Tibial nerve (tissue), 4 donors: Measurements from ENCODE around the gene PDE6H. TPM values are rescaled to one million over a fixed set of nuclear protein-coding genes. Genes with fewer than 3 reads are reported as not detected.

Source experiments
- DNase-seq, 2 donors: peaks; one replicate each; pipeline ENCODE4 v3.0.0-alpha.2; 2019; ENCODE audit warnings: low spot score in 2 of 2
- H3K27ac ChIP-seq, 4 donors: fragments of 200-600 bp; sonication (generic) in 3 of 4; one replicate each; pipeline ENCODE4 v1.5.1; 2017 to 2019; ENCODE audit warnings: mild to moderate bottlenecking in 1 of 4
- H3K27me3 ChIP-seq, 2 donors: fragments of 200-600 bp; sonication (generic) in 1 of 2; one replicate each; pipeline versions ENCODE4 v1.5.1 to v1.6.0; 2017 to 2019
- H3K36me3 ChIP-seq, 3 donors: fragments of 200-600 bp; sonication (generic); one replicate each; pipeline ENCODE4 v1.5.1; 2018 to 2019
- H3K4me1 ChIP-seq, 4 donors: fragments of 200-600 bp; sonication (generic) in 3 of 4; one replicate each; pipeline ENCODE4 v1.5.1; 2017 to 2019
- H3K4me3 ChIP-seq, 4 donors: fragments of 200-600 bp; sonication (generic) in 3 of 4; one replicate each; pipeline ENCODE4 v1.5.1; 2017 to 2019; ENCODE audit warnings: mild to moderate bottlenecking in 1 of 4, moderate library complexity in 1 of 4
- H3K9me3 ChIP-seq, 4 donors: fragments of 200-600 bp; sonication (generic) in 3 of 4; one replicate each; pipeline ENCODE4 v1.5.1; 2017 to 2019
- EP300 ChIP-seq, 2 donors: sonication (generic); formaldehyde crosslinking; IDR thresholded peaks; one replicate each; pipeline ENCODE4 v1.6.1; 2017; ENCODE audit warnings: antibody characterized with exemption in 2 of 2, mild to moderate bottlenecking in 1 of 2
- POLR2A ChIP-seq, 2 donors: fragments of 450-650 bp; IDR thresholded peaks; one replicate each; pipeline ENCODE4 v1.6.1; 2017; ENCODE audit warnings: antibody characterized with exemption in 2 of 2, mild to moderate bottlenecking in 2 of 2, moderate library complexity in 2 of 2
- WGBS, 2 donors: methylation state at CpG; one replicate each; pipeline ENCODE4 v1.1.5; 2018; 5-methylcytosine and 5-hydroxymethylcytosine counted together
- total RNA-seq, 4 donors: library from RNA; depleted of rRNA; stranded (reverse); fragments of >200 nt; gene quantifications; one replicate each; pipeline ENCODE4 v1.1.0, GENCODE V29; 2016
- TF ChIP-seq, protein P1 (sequence below), 5 experiments: fragments of 200-600 bp in 3 of 5; fragments of 450-650 bp in 2 of 5; sonication (generic) in 3 of 5; IDR thresholded peaks; one replicate each; pipeline ENCODE4 v1.5.1; 2016 to 2019; ENCODE audit warnings: antibody characterized with exemption in 5 of 5, mild to moderate bottlenecking in 3 of 5, moderate library complexity in 2 of 5

Gene PDE6H
- total RNA-seq, 4 donors from 2014 or later, result not detected

- TF ChIP-seq, protein P1, sequence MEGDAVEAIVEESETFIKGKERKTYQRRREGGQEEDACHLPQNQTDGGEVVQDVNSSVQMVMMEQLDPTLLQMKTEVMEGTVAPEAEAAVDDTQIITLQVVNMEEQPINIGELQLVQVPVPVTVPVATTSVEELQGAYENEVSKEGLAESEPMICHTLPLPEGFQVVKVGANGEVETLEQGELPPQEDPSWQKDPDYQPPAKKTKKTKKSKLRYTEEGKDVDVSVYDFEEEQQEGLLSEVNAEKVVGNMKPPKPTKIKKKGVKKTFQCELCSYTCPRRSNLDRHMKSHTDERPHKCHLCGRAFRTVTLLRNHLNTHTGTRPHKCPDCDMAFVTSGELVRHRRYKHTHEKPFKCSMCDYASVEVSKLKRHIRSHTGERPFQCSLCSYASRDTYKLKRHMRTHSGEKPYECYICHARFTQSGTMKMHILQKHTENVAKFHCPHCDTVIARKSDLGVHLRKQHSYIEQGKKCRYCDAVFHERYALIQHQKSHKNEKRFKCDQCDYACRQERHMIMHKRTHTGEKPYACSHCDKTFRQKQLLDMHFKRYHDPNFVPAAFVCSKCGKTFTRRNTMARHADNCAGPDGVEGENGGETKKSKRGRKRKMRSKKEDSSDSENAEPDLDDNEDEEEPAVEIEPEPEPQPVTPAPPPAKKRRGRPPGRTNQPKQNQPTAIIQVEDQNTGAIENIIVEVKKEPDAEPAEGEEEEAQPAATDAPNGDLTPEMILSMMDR (IDR thresholded peaks at IDR 0.05), result no peak
- TF ChIP-seq EP300 (IDR thresholded peaks at IDR 0.05) (no peak), POLR2A (IDR thresholded peaks at IDR 0.05) (no peak)
- no peaks in the 10 kb centered on the region for H3K36me3 ChIP-seq
- peaks cover 0 to 9% (median 0%) of the 10 kb centered on the region in 4 donors for H3K4me1 ChIP-seq
- DNase-seq, result no peak
- WGBS, 2 donors, result 69 to 77% methylated on average over 3 of the region's 3 CpGs
- H3K27ac ChIP-seq, result no peak overlapping the region
- no peaks in the 10 kb centered on the region for H3K27me3 ChIP-seq
- H3K4me3 ChIP-seq, result no peak overlapping the region
- H3K9me3 ChIP-seq, result no peaks in the 10 kb centered on the region
These were observed 3.8 kb downstream of the PDE6H start for GRCh38 chr12:14976658-14977057.

GRCh38 chr12:14979468-14979867, 6.6 kb downstream of the PDE6H start:
- DNase-seq, result no peak
- Histone ChIP-seq H3K27ac (no peak overlapping the region), H3K4me3 (no peak overlapping the region), H3K27me3 (no peaks in the 10 kb centered on the region), H3K9me3 (no peaks in the 10 kb centered on the region), H3K4me1 (no peaks in the 10 kb centered on the region), H3K36me3 (no peaks in the 10 kb centered on the region)
- TF ChIP-seq POLR2A (IDR thresholded peaks at IDR 0.05) (no peak), EP300 (IDR thresholded peaks at IDR 0.05) (no peak)
- TF ChIP-seq, protein P1 (IDR thresholded peaks at IDR 0.05), result no peak

GRCh38 chr12:14981049-14981448, 8.2 kb downstream of the PDE6H start:
- Histone ChIP-seq H3K4me3 (no peak overlapping the region), H3K4me1 (no peaks in the 10 kb centered on the region), H3K27ac (no peak overlapping the region), H3K27me3 (no peaks in the 10 kb centered on the region), H3K36me3 (no peaks in the 10 kb centered on the region), H3K9me3 (no peaks in the 10 kb centered on the region)
- WGBS, 2 donors, result 69 to 82% methylated on average over 2 of the region's 2 CpGs
- DNase-seq, result no peak
- TF ChIP-seq, protein P1 (IDR thresholded peaks at IDR 0.05), result no peak
- TF ChIP-seq EP300 (IDR thresholded peaks at IDR 0.05) (no peak), POLR2A (IDR thresholded peaks at IDR 0.05) (no peak)

DNA sequence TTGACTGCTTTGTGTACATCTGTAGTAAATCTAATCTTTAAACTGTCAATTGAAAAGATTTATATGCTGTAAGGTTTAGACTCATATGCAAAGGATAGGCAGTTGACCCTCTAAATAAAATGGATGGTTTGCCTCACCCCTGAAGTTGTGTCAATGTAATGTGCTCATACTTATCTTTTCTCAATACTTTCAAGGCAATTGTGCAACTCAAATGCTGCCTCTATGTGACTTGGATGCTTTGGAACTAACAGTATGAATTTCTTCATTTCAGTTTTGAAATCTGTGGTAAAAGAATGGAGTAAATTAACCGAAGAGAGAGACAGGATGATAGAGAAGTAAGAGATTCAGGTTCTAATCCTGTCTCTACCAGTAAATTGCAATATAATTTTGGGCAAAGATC, 9.7 kb downstream of the PDE6H start:
- 77 to 84% methylated on average over 1 of the region's 1 CpG for WGBS, 2 donors
- Histone ChIP-seq H3K9me3 (no peaks in the 10 kb centered on the region), H3K27ac (no peak overlapping the region), H3K4me3 (no peak overlapping the region), H3K27me3 (no peaks in the 10 kb centered on the region), H3K36me3 (no peaks in the 10 kb centered on the region), H3K4me1 (no peaks in the 10 kb centered on the region)
- TF ChIP-seq EP300 (IDR thresholded peaks at IDR 0.05), result no peak
- TF ChIP-seq, protein P1 (IDR thresholded peaks at IDR 0.05), result no peak
- TF ChIP-seq POLR2A (IDR thresholded peaks at IDR 0.05), result no peak
- DNase-seq, result no peak

DNA sequence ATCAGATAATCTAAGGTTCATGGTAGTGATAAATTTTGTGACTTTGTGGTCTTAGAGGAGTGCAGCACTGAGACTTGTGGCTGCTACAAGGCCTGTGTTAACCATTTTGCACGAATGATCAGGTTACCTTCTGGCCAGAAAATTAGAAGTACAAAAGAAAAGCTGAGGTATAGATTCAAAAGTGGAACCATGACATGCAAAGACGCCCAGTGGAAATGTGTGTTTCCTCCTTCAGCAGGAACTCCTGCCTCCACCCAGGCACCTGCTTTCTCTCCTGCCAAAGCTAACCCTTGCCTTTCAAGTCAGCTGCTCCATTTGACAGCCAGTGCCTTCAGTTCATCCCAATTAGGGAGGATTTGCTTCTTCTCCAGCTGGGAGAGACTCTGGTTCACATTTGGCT, 10.1 kb downstream of the PDE6H start:
- H3K27me3 ChIP-seq, result no peaks in the 10 kb centered on the region
- TF ChIP-seq, protein P1 (IDR thresholded peaks at IDR 0.05), result no peak
- TF ChIP-seq EP300 (IDR thresholded peaks at IDR 0.05) (no peak), POLR2A (IDR thresholded peaks at IDR 0.05) (no peak)
- H3K36me3 ChIP-seq, result no peaks in the 10 kb centered on the region
- no peaks in the 10 kb centered on the region for H3K4me1 ChIP-seq
- H3K4me3 ChIP-seq, result no peak overlapping the region
- DNase-seq, result no peak
- 79 to 80% methylated on average over 2 of the region's 2 CpGs for WGBS, 2 donors
- no peaks in the 10 kb centered on the region for H3K9me3 ChIP-seq
- no peak overlapping the region for H3K27ac ChIP-seq
